HL-60 (cell line): Measurements from ENCODE around the gene IL20RB.

ENCODE experiments used
- DNase-seq, 2 experiments: peaks; one replicate each; pipeline ENCODE4 v3.0.0-alpha.2; 2010 to 2020; ENCODE audit warnings: low read depth in 1 of 2, low spot score in 1 of 2
- H3K27ac ChIP-seq: fragments of 250-450 bp; sonication (Bioruptor Pico); replicated peaks from 2 replicates; pipeline ENCODE4 v1.5.1; 2020; ENCODE audit warnings: mild to moderate bottlenecking, moderate library complexity
- H3K27me3 ChIP-seq: fragments of 250-450 bp; sonication (Bioruptor Pico); 2 replicates; pipeline ENCODE4 v1.5.1; 2021; ENCODE audit warnings: mild to moderate bottlenecking, moderate library complexity; ENCODE audit not compliant: insufficient read depth, poor library complexity, severe bottlenecking
- H3K4me3 ChIP-seq: replicated peaks from 2 replicates; pipeline ENCODE4 v1.5.1; 2011; ENCODE audit warnings: mild to moderate bottlenecking, control low read depth, low read length; ENCODE audit not compliant: insufficient read depth
- GABPA ChIP-seq: IDR thresholded peaks from 2 replicates; pipeline ENCODE4 v1.6.1; 2012; ENCODE audit warnings: low read depth
- POLR2AphosphoS5 ChIP-seq: IDR thresholded peaks from 2 replicates; pipeline ENCODE4 v1.6.1; 2012; ENCODE audit warnings: low read depth
- SPI1 ChIP-seq: IDR thresholded peaks from 2 replicates; pipeline ENCODE4 v1.6.1; 2012; ENCODE audit warnings: low read depth, mild to moderate bottlenecking, borderline replicate concordance
- TF ChIP-seq, protein P1 (sequence below): IDR thresholded peaks from 2 replicates; pipeline ENCODE4 v1.6.1; 2012; ENCODE audit warnings: low read depth; ENCODE audit not compliant: insufficient replicate concordance
- TF ChIP-seq, protein P2 (sequence below): IDR thresholded peaks from one replicate; pipeline ENCODE4 v1.5.1; 2011; ENCODE audit warnings: low read length, control low read depth, inconsistent platforms; ENCODE audit not compliant: insufficient read depth

The IL20RB gene

DNA sequence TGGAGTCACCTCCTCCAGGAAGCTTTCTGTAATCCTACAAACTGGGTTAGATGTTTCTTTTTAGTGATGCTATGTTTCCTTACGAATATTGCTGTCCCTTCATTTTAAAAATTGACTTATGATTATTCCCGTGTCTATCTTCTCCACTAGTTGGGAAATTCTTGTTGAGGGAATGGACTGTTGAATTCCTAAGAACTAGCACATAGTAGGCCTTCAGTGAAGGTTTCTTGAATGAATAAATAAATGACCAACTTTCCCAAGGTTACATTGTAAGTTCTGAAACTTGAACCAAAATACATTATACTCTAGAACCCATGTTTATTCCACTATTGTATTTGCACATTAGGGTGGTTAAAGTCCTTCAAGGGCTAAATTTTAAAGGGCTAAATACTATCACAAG is 812 bp upstream of the IL20RB start:
- no peak for DNase-seq

DNA sequence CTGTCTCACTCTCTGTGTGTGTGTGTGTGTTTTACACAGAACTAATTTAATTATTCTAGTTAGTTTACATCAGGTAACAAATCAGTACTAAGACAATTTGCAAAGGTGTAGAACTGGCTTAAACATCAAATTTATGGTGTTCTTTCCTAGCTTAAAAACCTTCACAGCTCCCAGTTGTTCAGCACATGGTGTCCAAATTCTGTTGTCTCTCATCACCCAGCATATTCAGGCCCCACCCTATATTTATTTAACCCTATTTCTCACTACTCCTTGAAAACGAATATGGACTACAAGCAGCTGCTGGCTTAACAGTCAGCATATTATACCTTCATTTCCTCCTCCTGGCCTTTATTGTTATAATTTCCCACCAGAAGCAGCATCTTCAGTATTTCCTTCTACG is 1.2 kb downstream of the IL20RB start:
- TF ChIP-seq SPI1 (no peak), GABPA (no peak)
- TF ChIP-seq, protein P1, sequence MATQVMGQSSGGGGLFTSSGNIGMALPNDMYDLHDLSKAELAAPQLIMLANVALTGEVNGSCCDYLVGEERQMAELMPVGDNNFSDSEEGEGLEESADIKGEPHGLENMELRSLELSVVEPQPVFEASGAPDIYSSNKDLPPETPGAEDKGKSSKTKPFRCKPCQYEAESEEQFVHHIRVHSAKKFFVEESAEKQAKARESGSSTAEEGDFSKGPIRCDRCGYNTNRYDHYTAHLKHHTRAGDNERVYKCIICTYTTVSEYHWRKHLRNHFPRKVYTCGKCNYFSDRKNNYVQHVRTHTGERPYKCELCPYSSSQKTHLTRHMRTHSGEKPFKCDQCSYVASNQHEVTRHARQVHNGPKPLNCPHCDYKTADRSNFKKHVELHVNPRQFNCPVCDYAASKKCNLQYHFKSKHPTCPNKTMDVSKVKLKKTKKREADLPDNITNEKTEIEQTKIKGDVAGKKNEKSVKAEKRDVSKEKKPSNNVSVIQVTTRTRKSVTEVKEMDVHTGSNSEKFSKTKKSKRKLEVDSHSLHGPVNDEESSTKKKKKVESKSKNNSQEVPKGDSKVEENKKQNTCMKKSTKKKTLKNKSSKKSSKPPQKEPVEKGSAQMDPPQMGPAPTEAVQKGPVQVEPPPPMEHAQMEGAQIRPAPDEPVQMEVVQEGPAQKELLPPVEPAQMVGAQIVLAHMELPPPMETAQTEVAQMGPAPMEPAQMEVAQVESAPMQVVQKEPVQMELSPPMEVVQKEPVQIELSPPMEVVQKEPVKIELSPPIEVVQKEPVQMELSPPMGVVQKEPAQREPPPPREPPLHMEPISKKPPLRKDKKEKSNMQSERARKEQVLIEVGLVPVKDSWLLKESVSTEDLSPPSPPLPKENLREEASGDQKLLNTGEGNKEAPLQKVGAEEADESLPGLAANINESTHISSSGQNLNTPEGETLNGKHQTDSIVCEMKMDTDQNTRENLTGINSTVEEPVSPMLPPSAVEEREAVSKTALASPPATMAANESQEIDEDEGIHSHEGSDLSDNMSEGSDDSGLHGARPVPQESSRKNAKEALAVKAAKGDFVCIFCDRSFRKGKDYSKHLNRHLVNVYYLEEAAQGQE = no peak
- TF ChIP-seq, protein P2, sequence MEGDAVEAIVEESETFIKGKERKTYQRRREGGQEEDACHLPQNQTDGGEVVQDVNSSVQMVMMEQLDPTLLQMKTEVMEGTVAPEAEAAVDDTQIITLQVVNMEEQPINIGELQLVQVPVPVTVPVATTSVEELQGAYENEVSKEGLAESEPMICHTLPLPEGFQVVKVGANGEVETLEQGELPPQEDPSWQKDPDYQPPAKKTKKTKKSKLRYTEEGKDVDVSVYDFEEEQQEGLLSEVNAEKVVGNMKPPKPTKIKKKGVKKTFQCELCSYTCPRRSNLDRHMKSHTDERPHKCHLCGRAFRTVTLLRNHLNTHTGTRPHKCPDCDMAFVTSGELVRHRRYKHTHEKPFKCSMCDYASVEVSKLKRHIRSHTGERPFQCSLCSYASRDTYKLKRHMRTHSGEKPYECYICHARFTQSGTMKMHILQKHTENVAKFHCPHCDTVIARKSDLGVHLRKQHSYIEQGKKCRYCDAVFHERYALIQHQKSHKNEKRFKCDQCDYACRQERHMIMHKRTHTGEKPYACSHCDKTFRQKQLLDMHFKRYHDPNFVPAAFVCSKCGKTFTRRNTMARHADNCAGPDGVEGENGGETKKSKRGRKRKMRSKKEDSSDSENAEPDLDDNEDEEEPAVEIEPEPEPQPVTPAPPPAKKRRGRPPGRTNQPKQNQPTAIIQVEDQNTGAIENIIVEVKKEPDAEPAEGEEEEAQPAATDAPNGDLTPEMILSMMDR = no peak
- DNase-seq = no peak

More for the DNA sequence above, 812 bp upstream of the IL20RB start:
- H3K27me3 ChIP-seq = no peaks in the 10 kb centered on the region
- TF ChIP-seq SPI1 (no peak), GABPA (no peak), POLR2AphosphoS5 (no peak)
- TF ChIP-seq, protein P2 = no peak
- TF ChIP-seq, protein P1 = no peak
- no peak overlapping the region for H3K27ac ChIP-seq
- no peak overlapping the region for H3K4me3 ChIP-seq

DNA sequence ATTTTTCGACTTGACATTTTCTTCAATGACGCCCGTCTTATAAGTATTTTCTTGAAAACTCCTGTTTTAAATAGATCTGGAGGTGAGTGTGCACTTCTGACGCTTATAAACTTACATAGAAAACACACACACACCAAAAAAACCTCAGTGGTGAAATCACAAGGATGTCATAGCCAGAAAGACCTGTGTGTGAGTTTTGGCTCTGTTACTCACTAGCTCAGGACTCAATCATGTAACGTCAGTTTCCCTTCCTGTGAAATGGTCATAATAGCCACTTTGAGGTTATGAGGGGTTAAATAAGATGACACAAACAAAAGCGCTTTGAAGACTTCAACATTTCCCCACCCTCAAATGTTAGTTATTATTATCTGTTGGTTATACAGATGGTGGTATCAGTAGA is 1.8 kb downstream of the IL20RB start:
- no peaks in the 10 kb centered on the region for H3K27me3 ChIP-seq
- DNase-seq = no peak
- no peak overlapping the region for H3K27ac ChIP-seq
- no peak overlapping the region for H3K4me3 ChIP-seq
- no peak for TF ChIP-seq POLR2AphosphoS5
- TF ChIP-seq, protein P2 = no peak
- no peak for TF ChIP-seq SPI1

More for the DNA sequence above, 1.2 kb downstream of the IL20RB start:
- Histone ChIP-seq H3K27ac (no peak overlapping the region), H3K27me3 (no peaks in the 10 kb centered on the region), H3K4me3 (no peak overlapping the region)
